Measurements from ENCODE around the gene GNAL. TPM values are rescaled to one million over a fixed set of nuclear protein-coding genes. Genes with fewer than 3 reads are reported as not detected.

GNAL gene
- total RNA-seq, 1 donor from 2014 or later = 12.0 TPM

GRCh38 chr18:11762429-11762828 lies 73.4 kb downstream of the GNAL start:
- peaks cover 7% of the 10 kb centered on the region for H3K4me1 Mint-ChIP-seq
- no peak for TF ChIP-seq CTCF (IDR thresholded peaks at IDR 0.05; ENCODE audit: unreplicated experiment)
- no peak for DNase-seq (ENCODE audit: low spot score in 2 of 2, unreplicated experiment in 2 of 2)

GRCh38 chr18:11767329-11767728 lies 78.3 kb downstream of the GNAL start:
- no peaks in the 10 kb centered on the region for H3K27me3 Mint-ChIP-seq (ENCODE audit: low read depth)
- no peak overlapping the region for H3K4me3 Mint-ChIP-seq
- H3K27ac Mint-ChIP-seq = no peak overlapping the region
- no peaks in the 10 kb centered on the region for H3K9me3 Mint-ChIP-seq
- H3K4me1 Mint-ChIP-seq = no peaks in the 10 kb centered on the region
- no peaks in the 10 kb centered on the region for H3K36me3 Mint-ChIP-seq
- TF ChIP-seq CTCF (IDR thresholded peaks at IDR 0.05; ENCODE audit: unreplicated experiment) = no peak
- no peak for DNase-seq (ENCODE audit: low spot score in 2 of 2, unreplicated experiment in 2 of 2)

More at GRCh38 chr18:11762429-11762828, 73.4 kb downstream of the GNAL start:
- no peak overlapping the region for H3K27ac Mint-ChIP-seq
- H3K4me3 Mint-ChIP-seq = no peak overlapping the region
- H3K27me3 Mint-ChIP-seq (ENCODE audit: low read depth) = no peaks in the 10 kb centered on the region
- no peaks in the 10 kb centered on the region for H3K36me3 Mint-ChIP-seq
- no peaks in the 10 kb centered on the region for H3K9me3 Mint-ChIP-seq

- DNase-seq (ENCODE audit: low spot score in 2 of 2, unreplicated experiment in 2 of 2) = no peak
- H3K27me3 Mint-ChIP-seq (ENCODE audit: low read depth) = no peaks in the 10 kb centered on the region
- H3K4me3 Mint-ChIP-seq = no peak overlapping the region
- H3K9me3 Mint-ChIP-seq = no peaks in the 10 kb centered on the region
- TF ChIP-seq CTCF (IDR thresholded peaks at IDR 0.05; ENCODE audit: unreplicated experiment) = no peak
- H3K4me1 Mint-ChIP-seq = no peaks in the 10 kb centered on the region
- no peak overlapping the region for H3K27ac Mint-ChIP-seq
- no peaks in the 10 kb centered on the region for H3K36me3 Mint-ChIP-seq
Observed at GRCh38 chr18:11767935-11768334, 78.9 kb downstream of the GNAL start.

GRCh38 chr18:11775436-11776174 lies 86.5 kb downstream of the GNAL start:
- no peaks in the 10 kb centered on the region for H3K4me1 Mint-ChIP-seq
- no peak for TF ChIP-seq CTCF (IDR thresholded peaks at IDR 0.05; ENCODE audit: unreplicated experiment)
- H3K4me3 Mint-ChIP-seq = no peak overlapping the region
- H3K9me3 Mint-ChIP-seq = no peaks in the 10 kb centered on the region
- no peak overlapping the region for H3K27ac Mint-ChIP-seq
- no peaks in the 10 kb centered on the region for H3K36me3 Mint-ChIP-seq
- no peak for DNase-seq (ENCODE audit: low spot score in 2 of 2, unreplicated experiment in 2 of 2)
- H3K27me3 Mint-ChIP-seq (ENCODE audit: low read depth) = no peaks in the 10 kb centered on the region

GRCh38 chr18:11780042-11780441 lies 91.0 kb downstream of the GNAL start:
- no peak for DNase-seq (ENCODE audit: low spot score in 2 of 2, unreplicated experiment in 2 of 2)
- no peaks in the 10 kb centered on the region for H3K9me3 Mint-ChIP-seq
- H3K36me3 Mint-ChIP-seq = no peaks in the 10 kb centered on the region
- peaks cover 6% of the 10 kb centered on the region for H3K4me1 Mint-ChIP-seq
- no peaks in the 10 kb centered on the region for H3K27me3 Mint-ChIP-seq (ENCODE audit: low read depth)
- no peak overlapping the region for H3K4me3 Mint-ChIP-seq
- H3K27ac Mint-ChIP-seq = no peak overlapping the region
- no peak for TF ChIP-seq CTCF (IDR thresholded peaks at IDR 0.05; ENCODE audit: unreplicated experiment)

Data from mesothelial cell of epicardium (in vitro differentiated cells).